DMS53 (cell line): ENCODE results near the gene IRF4.

ENCODE experiments used
- DNase-seq: peaks from one replicate; lab custom pipeline; 2025; lab: John Stamatoyannopoulos, UW

IRF4 gene

DNA sequence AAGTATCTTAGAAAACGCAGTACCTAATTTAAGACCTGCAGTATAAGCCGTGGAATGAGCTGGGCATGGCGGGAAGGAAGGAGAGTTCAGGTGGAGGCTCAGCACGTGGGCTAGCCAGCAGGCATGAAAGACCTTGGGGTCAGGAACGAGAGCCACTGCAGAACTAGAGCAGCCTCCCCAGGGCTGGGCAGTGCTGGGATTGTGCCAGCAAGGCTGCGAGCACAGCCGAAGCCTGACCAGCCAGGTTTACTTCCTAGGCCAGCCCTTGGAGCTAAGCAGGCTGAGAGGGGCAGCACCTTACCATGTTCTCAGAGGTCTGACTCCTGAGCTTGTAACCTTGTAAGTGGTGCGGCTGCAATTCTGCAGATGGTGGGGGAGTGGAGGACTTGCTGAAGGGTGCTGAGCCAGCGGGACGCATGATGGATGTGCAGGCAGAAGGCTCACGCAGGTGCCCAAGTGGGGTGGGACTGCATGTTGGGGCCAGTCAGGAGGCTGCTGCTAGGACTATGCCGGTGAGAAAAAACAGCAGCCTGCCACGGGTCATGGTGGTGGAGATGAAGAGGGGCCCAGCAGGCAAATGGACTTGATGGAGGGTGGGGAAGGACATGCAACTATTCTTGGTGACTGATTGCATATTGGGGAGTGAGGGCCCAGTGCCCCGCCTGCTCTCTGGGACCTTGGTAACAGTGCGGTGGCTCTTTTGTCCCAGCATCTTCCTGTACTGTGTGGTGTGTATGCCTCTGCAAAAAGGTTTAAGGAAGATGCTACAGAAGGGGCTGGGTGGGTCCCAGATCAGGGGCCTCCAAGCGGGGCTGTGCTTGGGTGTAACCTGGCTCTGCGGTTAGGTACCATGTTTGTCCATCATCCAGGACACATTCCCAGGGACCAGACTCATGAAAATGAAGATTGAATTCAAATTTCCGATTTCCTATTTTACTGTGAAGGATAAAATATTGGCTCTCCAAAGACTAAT lies 37.6 kb upstream of the IRF4 start:
- no peak for DNase-seq

DNA sequence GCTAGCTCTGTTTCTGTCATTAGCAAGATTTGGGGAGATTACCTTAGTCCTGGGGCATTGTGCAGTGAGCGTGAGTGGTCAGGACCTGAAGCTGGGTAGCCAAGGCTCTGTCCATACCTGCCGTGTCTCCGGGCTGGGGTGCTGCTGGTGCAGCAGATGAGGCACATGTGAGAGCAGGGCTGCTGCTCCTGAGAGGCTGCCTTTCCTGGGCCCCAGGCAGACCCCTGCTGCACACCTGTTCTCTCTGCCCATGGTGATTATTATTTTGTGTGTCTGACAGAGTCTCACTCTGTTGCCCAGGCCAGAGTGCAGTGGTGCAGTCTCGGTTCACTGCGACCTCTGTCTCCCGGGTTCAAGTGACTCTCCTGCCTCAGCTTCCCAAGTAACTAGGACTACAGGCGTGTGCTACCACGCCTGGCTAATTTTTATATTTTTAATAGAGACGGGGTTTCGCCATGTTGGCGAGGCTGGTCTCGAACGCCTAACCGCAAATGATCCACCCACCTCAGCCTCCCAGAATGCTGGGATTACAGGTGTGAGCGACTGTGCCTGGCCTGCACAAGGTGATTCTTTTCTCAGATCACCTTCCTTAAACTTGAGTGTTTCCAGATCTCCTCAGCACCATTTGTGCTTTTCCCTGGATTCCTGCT lies 36.8 kb upstream of the IRF4 start:
- DNase-seq: no peak

DNA sequence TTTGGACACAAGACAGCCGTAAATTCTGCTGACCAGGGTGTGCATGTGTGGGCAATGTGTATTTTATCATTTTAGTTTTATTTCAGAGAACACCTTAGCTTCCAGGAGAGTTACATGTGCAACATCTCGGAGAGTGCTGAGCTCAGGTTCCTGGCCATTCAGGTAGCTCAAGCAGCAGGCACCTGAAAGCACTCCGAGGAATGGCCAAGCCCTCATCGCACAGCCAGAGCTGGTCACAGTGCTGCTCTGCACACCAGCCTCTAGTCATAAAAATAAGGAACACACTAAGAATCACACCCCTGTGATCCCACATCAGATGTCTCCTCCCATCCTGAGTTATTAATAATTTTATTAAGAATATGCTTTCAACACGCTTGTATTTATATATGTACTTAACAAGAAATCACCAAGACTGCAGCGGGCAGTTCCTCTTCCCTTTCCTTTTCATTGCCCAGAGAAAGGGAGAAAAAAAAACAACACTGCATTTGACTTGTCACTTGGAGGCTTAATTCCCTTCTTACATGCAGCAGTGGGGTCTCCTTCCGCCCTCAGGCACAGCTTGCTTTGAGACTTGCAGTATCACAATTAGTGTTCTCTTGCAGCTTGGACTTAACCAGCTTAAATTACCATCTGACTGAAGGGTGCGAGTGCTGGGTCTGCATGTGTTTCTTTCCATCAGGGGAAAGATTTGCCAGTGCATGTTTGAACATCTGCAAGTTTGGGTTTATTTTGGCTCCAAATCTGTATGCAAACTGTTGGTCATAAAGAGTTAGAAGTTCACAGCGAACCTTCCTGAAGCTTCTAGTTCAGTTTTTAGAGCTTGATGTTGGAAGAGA lies 36.0 kb upstream of the IRF4 start:
- no peak for DNase-seq

DNA sequence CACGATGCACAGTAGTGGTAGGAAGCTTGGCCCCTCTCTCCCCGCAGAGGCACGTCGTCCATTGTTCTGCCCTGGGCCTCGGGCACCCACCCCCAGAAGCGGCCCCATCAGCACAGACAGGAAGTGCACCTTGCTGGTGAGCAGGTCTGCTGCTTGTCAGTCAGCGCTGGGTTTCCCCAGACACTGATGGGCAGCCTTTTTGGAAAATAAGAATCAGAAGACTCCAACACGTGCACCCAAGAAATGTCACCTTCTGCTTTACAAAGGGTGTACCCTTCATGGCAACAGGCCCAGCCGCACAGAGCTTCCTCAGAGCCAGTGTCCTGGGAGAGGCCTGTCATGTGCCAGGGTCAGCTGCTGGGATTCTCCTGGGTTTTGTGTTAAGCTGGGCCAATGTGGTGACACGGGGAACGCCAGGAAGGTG lies 34.7 kb upstream of the IRF4 start:
- no peak for DNase-seq

DNA sequence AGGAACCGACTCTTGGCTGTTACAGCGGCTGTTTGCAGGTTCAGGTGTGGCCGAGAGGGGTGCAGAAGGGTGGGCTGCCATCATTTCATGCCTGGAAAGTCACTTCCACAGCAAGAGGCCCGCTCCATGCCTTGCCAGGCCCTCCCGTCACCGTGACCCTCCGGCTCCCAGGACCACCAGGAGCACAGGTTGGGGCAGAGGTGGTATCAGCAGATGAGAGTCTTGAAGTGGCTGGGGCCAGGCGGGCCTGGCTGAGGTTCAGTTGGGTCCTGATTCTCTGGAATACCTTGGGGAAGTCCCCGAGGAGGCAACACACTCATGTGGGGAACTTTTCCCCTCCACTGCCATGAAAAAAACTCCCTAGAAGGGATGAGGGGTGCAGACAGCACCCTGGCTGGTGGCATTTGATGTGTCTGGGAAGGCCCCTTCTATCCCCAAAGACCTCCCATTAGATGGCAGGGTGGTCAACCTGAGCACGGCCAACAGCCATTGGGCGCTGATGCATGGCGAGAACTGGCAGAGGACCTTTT lies 34.2 kb upstream of the IRF4 start:
- DNase-seq: no peak

DNA sequence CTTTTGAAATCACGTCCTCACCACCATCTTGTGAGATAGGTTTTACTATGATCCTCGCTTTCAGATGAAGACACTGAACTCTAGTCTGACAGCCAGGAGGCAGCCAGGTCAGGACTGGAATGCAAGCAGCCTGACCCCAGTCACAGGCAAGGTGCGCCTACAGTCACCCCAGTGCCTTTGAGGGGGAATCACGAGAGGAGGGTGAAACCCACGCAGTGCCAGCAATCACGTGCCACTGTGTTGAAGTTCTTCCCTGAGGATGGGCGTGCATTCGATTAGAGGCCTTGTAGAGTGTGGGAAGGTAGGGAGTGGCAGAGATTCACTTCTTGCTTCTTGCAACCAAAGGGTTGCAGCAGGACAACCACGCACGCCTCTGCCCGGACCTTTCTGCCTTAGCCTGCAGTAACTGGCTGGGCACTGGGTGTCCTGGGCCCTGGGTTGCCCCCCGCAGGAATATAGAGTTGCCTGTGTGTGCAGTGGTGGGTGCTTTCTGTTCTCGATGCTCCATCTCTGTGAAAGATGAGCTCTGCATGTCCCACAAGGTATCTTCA lies 33.7 kb upstream of the IRF4 start:
- no peak for DNase-seq

DNA sequence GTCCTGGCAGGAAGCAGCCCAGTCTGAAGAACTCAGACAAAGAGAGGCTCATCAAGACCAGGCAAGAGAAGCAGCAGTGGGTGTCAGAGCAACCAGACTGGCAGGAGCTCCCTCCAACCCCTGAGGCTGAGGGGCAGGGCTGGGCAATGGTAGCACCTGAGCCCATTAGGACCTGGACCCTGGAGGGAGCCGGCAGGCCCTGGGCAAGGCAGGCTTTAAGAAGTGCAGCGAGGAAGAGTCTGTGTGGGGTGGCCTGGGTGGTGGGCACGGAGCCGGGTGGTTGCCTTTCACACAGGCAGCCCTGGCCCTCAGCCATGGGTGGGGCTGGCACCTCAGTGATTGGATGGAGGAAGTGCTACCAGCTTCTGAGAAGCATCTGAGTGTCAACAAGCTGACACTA lies 33.1 kb upstream of the IRF4 start:
- no peak for DNase-seq

DNA sequence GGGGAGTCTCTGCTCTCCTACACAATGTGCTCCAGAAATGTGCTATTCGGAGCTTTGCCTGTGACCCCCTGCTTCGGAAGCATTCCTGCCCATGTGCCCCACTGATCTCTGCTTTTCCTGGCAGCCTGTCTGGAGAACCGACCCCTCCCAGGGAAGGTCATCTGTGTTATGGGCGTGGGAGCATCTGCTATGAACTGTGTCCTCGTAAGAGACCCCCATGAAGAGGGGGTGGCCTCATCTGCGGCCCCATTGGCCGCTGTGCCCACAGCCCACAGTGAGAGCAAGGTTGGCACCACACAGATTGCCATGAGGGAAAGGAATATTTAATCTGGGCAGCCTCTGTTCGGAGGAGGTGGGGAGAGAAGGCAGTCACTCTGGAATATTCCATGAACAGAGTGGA lies 32.7 kb upstream of the IRF4 start:
- no peak for DNase-seq

DNA sequence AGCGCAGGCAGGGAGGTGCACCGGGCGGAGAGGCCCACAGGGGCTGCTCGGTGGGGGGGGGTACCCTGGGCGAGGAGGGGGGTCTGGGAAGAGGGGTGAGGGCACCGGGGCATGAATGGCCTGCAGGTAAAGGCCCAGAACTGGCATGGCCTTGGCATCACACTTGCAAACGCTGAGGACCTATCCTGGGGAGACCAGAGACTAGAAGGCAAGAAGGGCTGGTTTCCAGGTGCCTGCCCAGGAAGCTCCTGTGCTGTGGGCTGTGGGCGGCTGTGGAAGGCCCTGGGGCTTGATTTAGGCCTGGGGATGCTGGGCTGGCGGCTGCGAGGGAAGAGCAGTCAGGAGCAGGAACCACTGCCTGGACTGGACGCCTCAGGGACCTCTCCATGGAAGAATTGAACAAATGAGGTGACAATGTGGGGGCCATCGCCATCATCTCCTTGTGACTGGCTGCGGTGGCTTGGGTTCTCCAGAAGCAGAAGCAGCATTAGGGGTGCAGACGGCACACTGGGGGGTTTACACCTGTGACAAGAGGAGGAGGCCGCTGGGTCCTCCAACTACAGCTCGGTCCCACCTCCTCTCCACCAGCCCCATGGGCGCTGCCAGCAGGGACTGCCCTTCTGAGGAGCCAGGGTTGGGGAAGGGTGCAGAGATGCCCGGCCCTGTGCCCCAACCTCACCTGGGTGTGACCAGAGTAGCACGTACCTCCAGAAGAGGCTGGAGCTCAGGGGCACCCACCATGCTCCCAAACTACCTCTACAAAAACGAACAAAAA lies 32.1 kb upstream of the IRF4 start:
- DNase-seq: no peak

DNA sequence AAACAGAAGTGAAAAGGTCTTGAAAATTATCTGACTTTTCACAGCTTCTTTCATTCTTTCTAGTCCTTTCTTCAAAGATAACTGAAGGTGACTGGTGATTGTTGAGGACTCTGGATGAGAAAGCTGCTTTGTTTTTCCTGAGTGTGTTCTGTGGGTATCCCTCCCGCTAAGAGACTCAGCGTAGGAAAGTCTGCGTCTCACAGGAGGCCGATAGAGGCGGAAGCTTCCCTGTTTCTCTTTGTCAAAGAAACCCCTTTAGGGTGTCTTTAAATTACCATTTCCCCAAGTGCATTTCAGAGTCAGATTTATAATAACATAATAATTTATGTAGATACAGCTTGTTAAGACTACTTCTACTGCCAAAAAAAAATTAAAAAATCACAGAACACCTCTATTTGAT lies 31.2 kb upstream of the IRF4 start:
- DNase-seq: no peak

DNA sequence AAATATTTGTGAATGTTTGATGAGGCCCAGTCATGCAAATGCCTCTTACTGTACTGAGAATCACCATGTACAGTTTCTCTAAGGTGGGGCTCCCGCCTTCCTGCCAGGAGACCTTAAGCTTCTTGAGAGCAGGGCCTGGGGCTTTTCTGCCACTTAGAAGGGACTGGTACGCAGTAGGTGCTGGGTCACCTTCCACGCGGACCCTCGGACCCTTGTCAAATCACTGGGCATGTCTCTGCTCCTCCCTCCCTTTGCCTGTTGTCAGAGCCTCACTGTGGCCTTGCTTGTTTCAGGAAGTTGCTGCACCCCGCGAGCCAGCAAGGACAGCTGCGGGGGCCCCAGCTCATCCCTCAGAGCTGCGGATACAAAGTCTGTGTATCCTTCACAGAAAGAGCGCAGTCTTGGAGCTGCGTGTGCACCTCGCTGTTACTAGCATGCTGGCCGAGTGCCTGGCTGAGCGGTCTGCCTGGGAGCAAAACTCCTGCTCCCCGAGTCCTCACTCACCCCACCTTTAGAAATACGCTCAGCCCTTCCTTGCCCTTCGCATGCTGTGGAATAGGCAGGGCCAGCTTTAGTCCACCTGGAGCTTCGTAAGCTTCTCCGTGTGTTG lies 30.7 kb upstream of the IRF4 start:
- no peak for DNase-seq

DNA sequence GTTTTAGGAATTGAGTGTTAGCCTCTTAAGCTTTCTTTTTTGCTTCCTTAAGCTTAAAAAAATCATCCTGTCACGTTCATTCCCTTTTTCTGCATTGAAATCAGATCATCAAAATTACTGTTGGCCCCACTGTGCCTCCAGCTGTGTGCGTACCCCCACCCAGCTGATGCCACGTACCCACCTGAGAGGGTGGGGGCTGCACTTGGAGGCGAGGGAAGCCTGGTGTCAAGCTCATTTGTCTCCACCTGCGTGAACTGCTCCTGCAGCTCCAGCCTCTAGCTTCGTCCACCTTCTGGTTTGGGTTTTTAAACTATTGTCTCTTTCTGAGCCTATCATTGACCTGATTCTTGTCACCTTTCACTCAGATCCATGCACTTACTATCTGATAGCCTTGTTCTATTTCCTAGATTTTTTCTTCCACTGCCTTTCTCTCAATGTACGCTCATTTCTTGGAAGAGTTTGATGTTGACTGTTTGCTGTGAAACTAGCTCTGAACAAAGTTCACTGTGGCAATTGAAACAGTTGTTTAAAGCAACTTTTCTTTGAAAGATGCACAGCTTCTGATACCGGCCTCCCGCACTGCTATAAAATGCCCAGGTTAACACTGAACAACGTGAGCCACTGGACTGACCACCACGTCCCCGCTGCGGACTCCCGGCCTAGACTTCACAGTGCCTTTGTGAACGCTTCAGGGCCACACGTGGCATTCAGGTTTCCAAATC lies 30.0 kb upstream of the IRF4 start:
- no peak for DNase-seq

DNA sequence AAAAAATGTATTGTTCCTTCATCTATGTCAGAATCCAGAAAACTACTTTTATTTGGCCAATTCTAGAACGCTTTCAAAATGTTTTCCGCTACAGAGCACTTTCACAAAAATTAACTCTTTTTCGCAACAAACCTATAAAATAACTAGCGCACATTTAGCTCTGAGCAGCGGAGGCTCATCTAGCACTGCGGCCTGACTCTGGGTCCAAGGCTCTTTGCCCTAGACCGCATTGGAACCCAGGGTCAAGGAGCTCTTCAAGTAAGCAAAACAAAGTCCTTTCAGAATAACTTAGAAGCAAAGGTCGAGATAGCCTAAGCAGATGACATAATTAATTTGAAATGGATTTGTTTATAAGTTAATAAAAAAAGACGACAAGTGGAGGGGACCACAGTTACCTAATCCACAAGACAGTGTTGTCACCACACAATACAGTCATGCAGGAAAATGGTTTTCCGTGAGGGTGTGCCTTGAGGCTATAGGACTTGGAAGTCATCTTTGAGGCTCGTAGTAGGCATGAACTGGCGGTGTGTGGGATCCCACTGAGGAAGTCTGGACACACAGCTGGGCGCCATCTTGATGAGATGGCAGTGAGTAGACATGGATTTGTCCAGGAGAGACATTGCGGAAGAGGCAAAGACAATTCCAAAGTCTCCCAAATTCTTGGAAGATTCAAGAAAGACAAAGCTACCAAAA lies 29.2 kb upstream of the IRF4 start:
- DNase-seq: no peak

DNA sequence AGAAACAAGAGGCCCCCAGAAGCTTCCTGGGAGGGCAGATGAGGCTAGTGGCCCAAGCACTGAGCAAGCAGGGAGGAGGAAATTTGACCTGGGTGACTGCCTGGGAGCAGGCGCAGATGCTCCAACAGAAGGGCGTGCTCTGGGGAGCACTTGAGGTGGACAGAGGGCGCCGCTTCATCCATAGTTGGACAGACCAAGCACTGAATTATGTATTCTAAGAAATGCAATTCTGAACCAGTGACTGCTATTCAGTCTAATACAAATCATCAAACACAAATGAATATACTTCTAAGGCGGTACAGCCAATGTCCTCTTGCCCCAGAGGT lies 28.7 kb upstream of the IRF4 start:
- no peak for DNase-seq

DNA sequence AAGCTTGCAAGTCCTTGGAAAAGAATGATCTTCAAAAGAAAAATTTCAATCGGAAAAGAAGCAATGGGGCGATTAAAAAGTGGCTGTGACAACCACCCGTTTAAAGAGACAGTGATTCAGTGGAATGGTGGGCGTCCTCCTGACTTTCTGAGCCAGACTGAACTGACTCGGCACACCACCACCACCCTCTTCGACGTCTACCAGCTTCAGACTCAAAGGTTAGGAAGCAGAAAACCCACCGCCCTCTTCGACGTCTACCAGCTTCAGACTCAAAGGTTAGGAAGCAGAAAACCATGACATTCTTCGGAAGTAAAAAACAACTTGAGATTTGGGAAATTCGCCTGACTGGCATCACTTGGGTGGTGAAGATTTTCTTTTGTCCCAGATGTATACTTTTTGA lies 28.3 kb upstream of the IRF4 start:
- no peak for DNase-seq

DNA sequence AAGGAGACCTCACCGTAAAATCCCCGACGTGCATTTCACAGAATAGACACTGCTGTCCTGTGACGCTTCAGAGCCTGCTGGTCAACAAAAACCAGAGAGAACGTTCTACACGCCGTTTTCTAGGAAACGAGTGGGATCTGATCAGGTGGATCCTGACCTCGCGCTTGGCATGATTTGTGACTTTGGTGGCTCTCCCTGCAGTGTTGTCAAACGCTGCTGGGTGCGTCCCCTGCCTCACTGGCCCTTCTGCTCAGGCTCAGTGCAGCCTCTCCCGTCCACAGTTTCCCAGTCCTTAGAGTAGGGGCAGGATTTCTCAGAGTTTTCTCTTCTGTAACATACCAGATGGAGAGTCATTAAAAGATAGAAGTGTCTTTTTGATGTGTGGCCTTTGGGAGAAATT lies 27.6 kb upstream of the IRF4 start:
- no peak for DNase-seq

DNA sequence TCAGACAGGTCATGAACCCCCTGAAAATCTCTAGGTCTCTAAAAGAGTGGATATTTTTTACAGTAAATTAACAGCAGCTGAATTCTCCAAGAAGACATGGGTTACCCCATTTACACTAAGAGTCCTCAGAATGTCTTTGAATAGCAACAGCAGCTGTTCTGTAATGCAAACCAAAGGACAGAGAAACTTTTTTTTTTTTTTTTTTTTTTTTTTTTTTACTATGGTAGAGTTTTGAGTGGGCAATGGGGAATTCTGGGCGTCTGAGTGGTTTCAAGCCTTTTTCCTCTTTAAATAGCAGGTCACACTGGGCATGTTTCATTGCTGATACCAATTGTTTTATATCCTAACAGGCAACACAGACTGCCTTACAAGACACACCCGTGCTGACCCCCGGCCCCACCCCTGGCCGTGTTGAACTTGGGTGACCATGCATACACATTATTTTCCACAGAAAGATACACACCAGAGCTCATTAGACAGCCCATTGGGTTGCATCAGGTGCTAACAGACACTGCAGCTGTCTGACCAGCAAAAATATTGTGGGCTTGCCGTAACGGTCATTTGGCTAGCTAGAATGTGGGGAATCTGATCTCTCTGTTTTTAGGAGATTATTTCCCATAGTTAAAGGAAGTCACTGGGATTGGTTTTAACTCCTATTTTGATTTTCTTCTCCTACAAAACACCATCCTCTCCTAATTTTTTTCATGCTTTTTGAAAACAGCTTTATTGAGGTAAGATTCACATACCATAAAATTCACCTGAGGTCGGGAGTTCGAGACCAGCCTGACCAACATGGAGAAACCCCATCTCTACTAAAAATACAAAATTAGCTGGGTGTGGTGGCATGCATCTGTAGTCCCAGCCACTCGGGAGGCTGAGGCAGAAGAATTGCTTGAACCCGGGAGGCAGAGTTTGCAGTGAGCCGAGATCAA lies 26.7 kb upstream of the IRF4 start:
- no peak for DNase-seq

DNA sequence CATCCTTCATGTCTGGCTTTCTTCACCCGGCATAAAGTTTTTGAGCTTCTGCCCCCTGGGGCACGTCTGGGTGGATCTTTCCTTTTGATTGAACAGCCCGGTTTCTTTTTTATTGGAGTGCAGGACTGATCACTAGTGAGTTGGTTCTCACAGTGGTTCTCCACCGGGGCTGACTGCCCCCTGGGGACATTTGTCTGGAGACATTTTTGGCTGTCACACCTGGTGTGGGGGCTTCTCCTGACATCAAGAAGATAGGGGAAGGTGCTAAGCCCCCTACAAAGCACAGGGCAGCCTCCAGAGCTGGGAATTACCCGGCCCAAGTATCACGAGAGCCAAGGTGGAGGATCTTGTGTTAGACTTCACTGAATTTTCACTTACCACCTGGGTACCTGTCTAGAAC lies 25.7 kb upstream of the IRF4 start:
- no peak for DNase-seq
